Mesenchymal stem cell (in vitro differentiated cells and primary cell): Measurements from ENCODE around the gene CD63.

Experiments
- DNase-seq: peaks from one replicate; pipeline ENCODE4 v3.0.0-alpha.2; 2013
- H2AFZ ChIP-seq: one replicate; pipeline ENCODE4 v1.6.1; 2013; ENCODE audit warnings: low read depth, mild to moderate bottlenecking, control low read depth, inconsistent platforms, low read length, moderate library complexity
- H2AK5ac ChIP-seq: 2 replicates; pipeline ENCODE4 v1.6.1; 2013; ENCODE audit warnings: low read length, moderate library complexity, mild to moderate bottlenecking, inconsistent platforms; ENCODE audit not compliant: severe bottlenecking
- H2BK120ac ChIP-seq: one replicate; pipeline ENCODE4 v1.6.1; 2013; ENCODE audit warnings: low read depth, mild to moderate bottlenecking, inconsistent platforms, low read length, moderate library complexity
- H2BK12ac ChIP-seq, 2 experiments: one replicate each; pipeline ENCODE4 v1.6.1; 2013; ENCODE audit warnings: inconsistent platforms in 2 of 2, low read length in 2 of 2, mild to moderate bottlenecking in 2 of 2, moderate library complexity in 2 of 2, control low read depth in 1 of 2
- H2BK15ac ChIP-seq: one replicate; pipeline ENCODE4 v1.6.1; 2013; ENCODE audit warnings: mild to moderate bottlenecking, low read depth, inconsistent platforms; ENCODE audit not compliant: poor library complexity, severe bottlenecking
- H2BK5ac ChIP-seq: 2 replicates; pipeline ENCODE4 v1.6.1; 2013; ENCODE audit warnings: low read depth, mild to moderate bottlenecking, low read length, control low read depth, inconsistent platforms; ENCODE audit not compliant: poor library complexity, severe bottlenecking
- H3K14ac ChIP-seq, 2 experiments: one replicate each; pipeline ENCODE4 v1.6.1; 2013; ENCODE audit warnings: inconsistent platforms in 2 of 2, low read length in 2 of 2, control low read depth in 1 of 2, mild to moderate bottlenecking in 1 of 2, moderate library complexity in 1 of 2
- H3K18ac ChIP-seq, 2 experiments: one replicate each; pipeline ENCODE4 v1.6.1; 2013; ENCODE audit warnings: inconsistent platforms in 2 of 2, low read length in 2 of 2, control low read depth in 1 of 2, low read depth in 1 of 2, mild to moderate bottlenecking in 1 of 2
- H3K23ac ChIP-seq, 2 experiments: one replicate each; pipeline ENCODE4 v1.6.1; 2013; ENCODE audit warnings: inconsistent platforms in 2 of 2, low read length in 2 of 2, mild to moderate bottlenecking in 2 of 2, moderate library complexity in 2 of 2, control low read depth in 1 of 2
- H3K27ac ChIP-seq: 2 replicates; pipeline ENCODE4 v1.5.1; 2013; ENCODE audit warnings: mild to moderate bottlenecking, moderate library complexity, low read length, control low read depth, inconsistent platforms; ENCODE audit not compliant: poor library complexity, severe bottlenecking
- H3K27me3 ChIP-seq, 2 experiments: 2 replicates each; pipeline versions ENCODE4 v1.6.1 to v1.7.0; 2013; ENCODE audit warnings: low read length in 2 of 2, mild to moderate bottlenecking in 2 of 2, moderate library complexity in 2 of 2, control low read depth in 1 of 2, inconsistent platforms in 1 of 2; ENCODE audit not compliant: control insufficient read depth in 1 of 2, insufficient read depth in 1 of 2
- H3K36me3 ChIP-seq, 2 experiments: 2 replicates each; pipeline versions ENCODE4 v1.6.1 to v1.7.0; 2013; ENCODE audit warnings: low read length in 2 of 2, control low read depth in 1 of 2, inconsistent platforms in 1 of 2, low read depth in 1 of 2, mild to moderate bottlenecking in 1 of 2; ENCODE audit not compliant: insufficient read depth in 2 of 2, control insufficient read depth in 1 of 2
- H3K4ac ChIP-seq, 2 experiments: one replicate each; pipeline ENCODE4 v1.6.1; 2013; ENCODE audit warnings: inconsistent platforms in 2 of 2, low read length in 2 of 2, mild to moderate bottlenecking in 2 of 2, moderate library complexity in 2 of 2, control low read depth in 1 of 2, low read depth in 1 of 2
- H3K4me1 ChIP-seq: 2 replicates; pipeline ENCODE4 v1.6.1; 2013; ENCODE audit warnings: low read depth, low read length, control low read depth; ENCODE audit not compliant: control insufficient read depth, insufficient read depth
- H3K4me2 ChIP-seq: 2 replicates; pipeline ENCODE4 v1.6.1; 2013; ENCODE audit warnings: low read length, mild to moderate bottlenecking, inconsistent platforms; ENCODE audit not compliant: poor library complexity, severe bottlenecking
- H3K4me3 ChIP-seq, 2 experiments: 2 replicates each; pipeline versions ENCODE4 v1.5.1 to v1.7.0; 2013; ENCODE audit warnings: low read length in 2 of 2, mild to moderate bottlenecking in 2 of 2, control low read depth in 1 of 2, low read depth in 1 of 2; ENCODE audit not compliant: insufficient read depth in 1 of 2
- H3K79me1 ChIP-seq: replicated peaks from 2 replicates; pipeline ENCODE4 v1.6.1; 2013; ENCODE audit warnings: mild to moderate bottlenecking, control low read depth, low read length, inconsistent platforms; ENCODE audit not compliant: poor library complexity, severe bottlenecking
- H3K9ac ChIP-seq: 2 replicates; pipeline ENCODE4 v1.7.0; 2013; ENCODE audit warnings: mild to moderate bottlenecking, low read length, moderate library complexity
- H3K9me3 ChIP-seq: 2 replicates; pipeline ENCODE4 v1.7.0; 2013; ENCODE audit warnings: mild to moderate bottlenecking, low read length; ENCODE audit not compliant: control insufficient read depth
- H4K8ac ChIP-seq: one replicate; pipeline ENCODE4 v1.6.1; 2013; ENCODE audit warnings: inconsistent platforms, mild to moderate bottlenecking, low read length, moderate library complexity
- H4K91ac ChIP-seq: one replicate; pipeline ENCODE4 v1.6.1; 2013; ENCODE audit warnings: mild to moderate bottlenecking, low read length, inconsistent platforms
- WGBS: methylation state at CpG from one replicate; pipeline ENCODE4 v1.1.7; 2013; ENCODE audit warnings: mixed read lengths; 5-methylcytosine and 5-hydroxymethylcytosine counted together

CD63 gene

DNA sequence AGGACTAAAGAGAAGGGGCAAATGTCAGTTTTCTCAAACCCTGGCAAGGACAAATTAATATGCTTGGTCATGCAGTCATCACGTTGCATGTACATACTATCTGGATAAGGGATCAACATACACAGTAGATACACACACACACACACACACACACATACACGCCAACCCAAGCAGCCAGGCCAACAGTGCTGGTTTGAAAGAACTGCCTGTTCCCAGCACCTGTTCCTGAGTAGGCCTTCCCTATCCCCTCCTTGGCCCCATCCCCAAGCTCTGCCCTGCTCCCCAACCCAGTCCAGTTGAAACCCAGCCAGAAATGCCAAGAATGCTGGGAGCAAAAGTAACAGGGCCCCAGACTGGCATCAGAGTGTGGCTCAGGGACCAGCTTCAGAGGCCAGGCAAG lies 25.5 kb downstream of the CD63 start:
- no peaks in the 10 kb centered on the region for H3K79me1 ChIP-seq
- H3K36me3 ChIP-seq, result peaks cover 0 to 28% of the 10 kb centered on the region in 2 experiments
- no peak overlapping the region for H3K27ac ChIP-seq
- no peak overlapping the region for H2BK15ac ChIP-seq
- DNase-seq, result no peak
- WGBS, result 87% methylated on average over 2 of the region's 2 CpGs
- peaks cover 0 to 42% of the 10 kb centered on the region in 2 experiments for H3K27me3 ChIP-seq
- H2AFZ ChIP-seq, result no peak overlapping the region
- H3K18ac ChIP-seq, result no peak overlapping the region
- no peak overlapping the region for H4K91ac ChIP-seq
- no peak overlapping the region for H4K8ac ChIP-seq
- no peaks in the 10 kb centered on the region for H3K9me3 ChIP-seq
- no peak overlapping the region for H2BK12ac ChIP-seq
- H3K4me3 ChIP-seq, result no peak overlapping the region
- H3K23ac ChIP-seq, result no peak overlapping the region
- no peak overlapping the region for H3K9ac ChIP-seq
- H3K4me2 ChIP-seq, result no peak overlapping the region
- no peak overlapping the region for H3K14ac ChIP-seq
- no peak overlapping the region for H2BK120ac ChIP-seq
- H2AK5ac ChIP-seq, result no peak overlapping the region
- peaks cover 18% of the 10 kb centered on the region for H3K4me1 ChIP-seq
- H2BK5ac ChIP-seq, result no peak overlapping the region
- no peak overlapping the region for H3K4ac ChIP-seq

DNA sequence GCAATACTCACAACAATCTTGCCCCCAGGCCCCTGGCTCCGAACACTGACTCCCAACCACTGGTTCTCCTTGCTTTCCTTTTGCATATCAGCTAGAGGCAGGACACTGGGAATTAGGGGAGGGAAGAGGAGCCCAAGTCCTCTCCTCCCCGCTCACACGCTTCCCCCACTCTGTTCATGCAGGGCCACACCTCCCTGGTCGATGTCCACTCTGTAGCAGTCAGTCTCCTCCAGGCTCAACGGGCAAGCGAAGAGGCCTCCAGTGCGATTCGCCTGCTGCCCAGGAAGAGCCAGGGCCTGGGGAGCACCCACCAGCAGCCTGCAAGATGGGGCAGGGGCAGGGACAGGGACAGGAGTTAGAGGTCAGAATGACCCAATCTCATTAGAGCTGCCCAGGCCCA lies 25.9 kb downstream of the CD63 start:
- H2BK15ac ChIP-seq, result no peak overlapping the region
- H3K9ac ChIP-seq, result no peak overlapping the region
- H2AFZ ChIP-seq, result no peak overlapping the region
- no peak overlapping the region for H2BK12ac ChIP-seq
- no peaks in the 10 kb centered on the region for H3K79me1 ChIP-seq
- no peak overlapping the region for H4K8ac ChIP-seq
- no peak overlapping the region for H3K27ac ChIP-seq
- no peak overlapping the region for H2BK120ac ChIP-seq
- no peak overlapping the region for H3K4me3 ChIP-seq
- H3K27me3 ChIP-seq, result peaks cover 0 to 43% of the 10 kb centered on the region in 2 experiments
- no peaks in the 10 kb centered on the region for H3K9me3 ChIP-seq
- no peak overlapping the region for H3K4ac ChIP-seq
- no peak overlapping the region for H2BK5ac ChIP-seq
- no peak overlapping the region for H3K4me2 ChIP-seq
- H3K14ac ChIP-seq, result no peak overlapping the region
- H3K4me1 ChIP-seq, result peaks cover 14% of the 10 kb centered on the region
- H4K91ac ChIP-seq, result no peak overlapping the region
- no peak overlapping the region for H3K23ac ChIP-seq
- H3K36me3 ChIP-seq, result peaks cover 0 to 32% of the 10 kb centered on the region in 2 experiments
- no peak overlapping the region for H3K18ac ChIP-seq
- no peak overlapping the region for H2AK5ac ChIP-seq
- WGBS, result 96% methylated on average over 6 of the region's 8 CpGs
- DNase-seq, result no peak

- WGBS, result 91% methylated on average over 20 of the region's 21 CpGs
- Histone ChIP-seq H4K8ac (no peak overlapping the region), H3K18ac (no peak overlapping the region), H3K23ac (no peak overlapping the region), H3K9ac (no peak overlapping the region), H2AFZ (no peak overlapping the region), H3K4ac (no peak overlapping the region), H2BK5ac (no peak overlapping the region), H3K36me3 (peaks cover 0 to 56% of the 10 kb centered on the region in 2 experiments), H3K27me3 (peaks cover 0 to 33% of the 10 kb centered on the region in 2 experiments), H3K14ac (peak overlapping the region in 1 of 2 experiments; percentile 49), H2BK15ac (no peak overlapping the region), H3K4me3 (no peak overlapping the region), H4K91ac (no peak overlapping the region), H2BK12ac (no peak overlapping the region), H3K9me3 (no peaks in the 10 kb centered on the region), H2BK120ac (no peak overlapping the region), H3K4me2 (no peak overlapping the region), H3K79me1 (no peaks in the 10 kb centered on the region), H3K27ac (no peak overlapping the region), H2AK5ac (no peak overlapping the region), H3K4me1 (peaks cover 6% of the 10 kb centered on the region)
- no peak for DNase-seq
Measured at GRCh38 chr12:55700255-55701018, 28.4 kb downstream of the CD63 start.

GRCh38 chr12:55699471-55700055 lies 29.2 kb downstream of the CD63 start:
- Histone ChIP-seq H3K23ac (no peak overlapping the region), H3K14ac (no peak overlapping the region), H2AFZ (no peak overlapping the region), H3K27ac (no peak overlapping the region), H3K4me2 (no peak overlapping the region), H3K18ac (no peak overlapping the region), H2BK5ac (no peak overlapping the region), H3K36me3 (peaks cover 0 to 65% of the 10 kb centered on the region in 2 experiments), H3K4me1 (peaks cover 6% of the 10 kb centered on the region), H3K4me3 (no peak overlapping the region), H2BK120ac (no peak overlapping the region), H3K27me3 (peaks cover 0 to 26% of the 10 kb centered on the region in 2 experiments), H2AK5ac (no peak overlapping the region), H4K8ac (no peak overlapping the region), H3K9ac (no peak overlapping the region), H2BK15ac (no peak overlapping the region), H3K79me1 (no peaks in the 10 kb centered on the region), H3K9me3 (no peaks in the 10 kb centered on the region), H4K91ac (no peak overlapping the region), H3K4ac (no peak overlapping the region), H2BK12ac (no peak overlapping the region)
- no peak for DNase-seq
- 65% methylated on average over 5 of the region's 5 CpGs for WGBS
